HL-60 (cell line): ENCODE measurements around the gene DNAAF9.
"Not testable (repeated sequence)": the region's sequence is repeated elsewhere in the genome, so short reads cannot be mapped to it uniquely, and the experiment has no call there.

Experiments used
- DNase-seq, 2 experiments: peaks; one replicate each; pipeline ENCODE4 v3.0.0-alpha.2; 2010 to 2020; ENCODE audit warnings: low read depth in 1 of 2, low spot score in 1 of 2
- H3K27ac ChIP-seq: fragments of 250-450 bp; sonication (Bioruptor Pico); replicated peaks from 2 replicates; pipeline ENCODE4 v1.5.1; 2020; ENCODE audit warnings: mild to moderate bottlenecking, moderate library complexity
- H3K27me3 ChIP-seq: fragments of 250-450 bp; sonication (Bioruptor Pico); 2 replicates; pipeline ENCODE4 v1.5.1; 2021; ENCODE audit warnings: mild to moderate bottlenecking, moderate library complexity; ENCODE audit not compliant: insufficient read depth, poor library complexity, severe bottlenecking
- H3K4me3 ChIP-seq: replicated peaks from 2 replicates; pipeline ENCODE4 v1.5.1; 2011; ENCODE audit warnings: mild to moderate bottlenecking, control low read depth, low read length; ENCODE audit not compliant: insufficient read depth
- CTCF ChIP-seq: IDR thresholded peaks from one replicate; pipeline ENCODE4 v1.5.1; 2011; ENCODE audit warnings: low read length, control low read depth, inconsistent platforms; ENCODE audit not compliant: insufficient read depth
- GABPA ChIP-seq: IDR thresholded peaks from 2 replicates; pipeline ENCODE4 v1.6.1; 2012; ENCODE audit warnings: low read depth
- POLR2AphosphoS5 ChIP-seq: IDR thresholded peaks from 2 replicates; pipeline ENCODE4 v1.6.1; 2012; ENCODE audit warnings: low read depth
- REST ChIP-seq: IDR thresholded peaks from 2 replicates; pipeline ENCODE4 v1.6.1; 2012; ENCODE audit warnings: low read depth; ENCODE audit not compliant: insufficient replicate concordance
- SPI1 ChIP-seq: IDR thresholded peaks from 2 replicates; pipeline ENCODE4 v1.6.1; 2012; ENCODE audit warnings: low read depth, mild to moderate bottlenecking, borderline replicate concordance

The DNAAF9 gene

GRCh38 chr20:3432844-3433243 lies 25.4 kb upstream of the DNAAF9 start:
- no peak overlapping the region for H3K4me3 ChIP-seq
- no peaks in the 10 kb centered on the region for H3K27me3 ChIP-seq
- no peak overlapping the region for H3K27ac ChIP-seq
- no peak for DNase-seq
- no peak for TF ChIP-seq REST
- TF ChIP-seq POLR2AphosphoS5: no peak
- TF ChIP-seq CTCF: no peak
- no peak for TF ChIP-seq GABPA
- TF ChIP-seq SPI1: no peak

GRCh38 chr20:3431109-3431508 lies 23.6 kb upstream of the DNAAF9 start:
- Histone ChIP-seq H3K27me3 (no peaks in the 10 kb centered on the region), H3K27ac (peak overlapping the region; percentile 10), H3K4me3 (no peak overlapping the region)
- no peak for DNase-seq
- TF ChIP-seq SPI1: no peak
- TF ChIP-seq REST: no peak
- no peak for TF ChIP-seq GABPA
- no peak for TF ChIP-seq POLR2AphosphoS5
- no peak for TF ChIP-seq CTCF

- DNase-seq: peak; percentile 86 to 87
- H3K4me3 ChIP-seq: no peak overlapping the region
- H3K27me3 ChIP-seq: no peaks in the 10 kb centered on the region
- peak overlapping the region; percentile 41 for H3K27ac ChIP-seq
- TF ChIP-seq POLR2AphosphoS5 (peak; percentile 93), SPI1 (peak; percentile 30; the same call in 1 of the 2 replicates), REST (no peak)
These were observed 23.1 kb upstream of the DNAAF9 start for GRCh38 chr20:3430376-3431069.

GRCh38 chr20:3426766-3427165 lies 19.3 kb upstream of the DNAAF9 start:
- H3K27me3 ChIP-seq, H3K4me3 ChIP-seq, DNase-seq, H3K27ac ChIP-seq: not testable (repeated sequence)
